IPS-NIHi11 (cell line): Measurements from ENCODE around the gene FCHO2.
A peak's percentile ranks its signal among the peaks of the same experiment; 100 is the strongest.
"Not testable (repeated sequence)": the region's sequence is repeated elsewhere in the genome, so short reads cannot be mapped to it uniquely, and the experiment has no call there.

Source experiments
- DNase-seq: peaks from one replicate; pipeline ENCODE4 v3.0.0; 2012; ENCODE audit warnings: mixed read lengths, low spot score

FCHO2 gene

DNA sequence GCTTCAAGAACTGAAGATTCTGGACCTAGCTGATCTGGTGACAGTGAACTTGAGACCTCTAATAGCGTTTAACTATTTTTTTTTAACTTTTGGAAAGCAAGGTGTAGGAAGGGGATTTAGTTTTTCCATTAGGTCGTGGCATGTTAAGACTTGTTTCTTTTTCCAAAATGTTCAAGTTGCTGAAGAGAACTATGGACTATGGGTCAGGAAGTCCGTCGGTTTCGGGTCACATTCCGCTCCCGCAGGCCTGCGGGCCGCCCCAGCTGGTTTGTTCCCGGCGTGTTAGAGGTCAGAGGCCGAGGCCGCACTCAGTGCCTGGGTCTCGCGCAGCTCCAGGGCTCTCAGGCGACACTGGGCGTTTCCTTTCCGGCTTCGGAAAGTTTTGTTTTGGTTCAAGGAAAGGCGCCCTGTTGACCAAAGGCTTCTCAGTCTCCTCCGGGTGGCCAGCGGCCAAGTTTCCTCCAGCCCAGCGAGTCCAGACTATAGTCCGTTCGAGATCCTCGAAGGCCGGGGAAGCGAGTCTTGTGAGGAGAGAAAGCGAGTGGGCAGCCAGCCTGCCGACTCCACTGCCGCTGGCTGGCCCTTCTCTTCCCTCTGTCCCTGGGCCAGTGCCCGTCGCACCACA is 586 bp upstream of the FCHO2 start:
- DNase-seq = peak; percentile 65

DNA sequence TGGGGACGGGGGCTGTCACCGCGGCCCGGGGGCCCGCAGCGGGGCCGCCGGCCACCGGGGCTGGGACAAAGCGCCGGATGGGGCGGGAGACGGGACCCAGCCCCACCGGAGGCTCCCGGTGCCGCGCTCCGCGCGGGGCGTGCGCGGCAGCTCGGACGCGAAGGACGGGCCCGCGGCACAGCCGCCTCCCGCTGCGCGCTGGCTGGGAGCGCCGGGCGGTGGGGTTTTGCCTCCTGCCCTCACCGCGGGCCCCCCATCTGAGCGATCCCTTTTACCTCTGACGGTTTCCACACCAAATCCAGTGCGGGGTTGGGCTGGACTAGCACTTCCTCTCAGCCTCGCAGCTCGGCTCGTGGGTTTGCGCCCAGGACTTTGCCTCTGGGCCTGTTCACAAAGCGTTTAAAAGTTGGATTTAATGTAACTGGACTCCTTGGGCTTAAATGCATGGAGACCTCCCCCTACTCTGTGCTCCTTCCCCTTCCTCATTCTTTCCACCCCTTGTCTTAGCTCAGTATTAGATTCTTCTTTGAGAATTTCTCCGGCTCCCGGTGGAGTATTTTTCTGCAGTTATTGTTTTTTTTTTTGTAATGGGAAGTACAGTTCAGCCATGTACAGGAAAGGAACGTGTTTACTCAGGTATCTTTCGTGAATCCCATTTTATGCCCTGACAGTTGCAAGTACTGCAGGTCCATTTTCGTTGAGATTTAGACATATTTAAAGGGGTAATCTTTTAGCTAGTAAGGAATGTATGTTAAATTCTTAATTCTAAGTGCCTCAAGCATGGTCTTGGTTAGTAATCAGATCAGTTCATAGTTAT is 691 bp downstream of the FCHO2 start:
- DNase-seq = peak; percentile 77

DNA sequence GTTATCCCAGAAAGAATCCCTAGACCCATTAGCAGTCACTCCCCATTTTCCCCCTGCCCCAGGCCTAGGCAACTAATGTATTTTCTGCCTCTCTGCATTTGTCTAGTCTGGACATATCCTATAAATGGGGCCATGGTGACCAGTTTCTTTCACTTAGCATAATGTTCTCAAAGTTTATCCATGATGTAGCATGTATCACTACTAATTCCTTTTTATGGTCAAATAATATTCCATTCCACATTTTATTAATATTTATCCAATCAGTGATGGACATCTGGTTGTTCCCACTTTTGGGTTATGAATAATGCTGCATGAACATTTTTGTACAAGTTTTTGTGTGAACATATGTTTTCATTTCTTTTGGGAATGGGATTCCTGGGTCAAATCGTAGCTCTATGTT is 1.5 kb downstream of the FCHO2 start:
- no peak for DNase-seq

DNA sequence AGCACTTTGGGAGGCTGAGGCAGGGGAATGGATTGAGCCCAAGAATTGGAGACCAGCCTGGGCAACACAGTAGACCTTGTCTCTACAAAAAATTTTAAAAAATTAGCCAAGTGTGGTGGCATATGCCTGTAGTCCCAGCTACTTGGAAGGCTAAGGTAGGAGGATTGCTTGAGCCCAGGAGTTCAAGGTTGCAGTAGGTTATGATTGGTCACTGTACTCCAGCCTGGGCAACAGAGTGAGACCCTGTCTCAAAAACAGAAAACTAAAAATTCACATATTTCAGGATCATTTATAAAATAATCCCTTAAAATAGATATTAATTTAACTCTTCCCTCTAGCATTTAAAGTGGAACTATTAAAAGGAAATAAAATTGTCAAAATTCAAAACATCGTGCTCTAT is 3.4 kb downstream of the FCHO2 start:
- DNase-seq = no peak

DNA sequence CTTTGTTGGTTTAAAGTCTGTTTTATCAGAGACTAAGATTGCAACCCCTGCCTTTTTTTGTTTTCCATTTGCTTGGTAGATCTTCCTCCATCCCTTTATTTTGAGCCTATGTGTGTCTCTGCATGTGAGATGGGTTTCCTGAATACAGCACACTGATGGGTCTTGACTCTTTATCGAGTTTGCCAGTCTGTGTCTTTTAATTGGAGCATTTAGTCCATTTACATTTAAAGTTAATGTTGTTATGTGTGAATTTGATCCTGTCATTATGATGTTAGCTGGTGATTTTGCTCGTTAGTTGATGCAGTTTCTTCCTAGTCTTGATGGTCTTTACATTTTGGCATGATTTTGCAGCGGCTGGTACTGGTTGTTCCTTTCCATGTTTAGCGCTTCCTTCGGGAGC is 18.6 kb downstream of the FCHO2 start:
- DNase-seq = not testable (repeated sequence)

DNA sequence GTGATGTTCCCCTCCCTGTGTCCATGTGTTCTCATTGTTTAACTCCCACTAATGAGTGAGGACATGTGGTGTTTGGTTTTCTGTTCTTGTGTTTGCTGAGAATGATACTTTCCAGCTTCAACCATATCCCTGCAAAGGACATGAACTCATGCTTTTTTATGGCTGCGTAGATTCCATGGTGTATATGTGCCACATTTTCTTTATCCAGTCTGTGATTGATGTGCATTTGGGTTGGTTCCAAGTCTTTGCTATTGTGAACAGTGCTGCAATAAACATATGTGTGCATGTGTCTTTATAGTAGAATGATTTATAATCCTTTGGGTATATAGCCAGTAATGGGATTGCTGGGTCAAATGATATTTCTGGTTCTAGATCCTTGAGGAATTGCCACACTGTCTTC is 21.0 kb downstream of the FCHO2 start:
- not testable (repeated sequence) for DNase-seq

GRCh38 chr5:72985719-72986118 is 29.9 kb downstream of the FCHO2 start:
- DNase-seq = no peak

GRCh38 chr5:72988769-72989168 is 32.9 kb downstream of the FCHO2 start:
- DNase-seq = no peak

DNA sequence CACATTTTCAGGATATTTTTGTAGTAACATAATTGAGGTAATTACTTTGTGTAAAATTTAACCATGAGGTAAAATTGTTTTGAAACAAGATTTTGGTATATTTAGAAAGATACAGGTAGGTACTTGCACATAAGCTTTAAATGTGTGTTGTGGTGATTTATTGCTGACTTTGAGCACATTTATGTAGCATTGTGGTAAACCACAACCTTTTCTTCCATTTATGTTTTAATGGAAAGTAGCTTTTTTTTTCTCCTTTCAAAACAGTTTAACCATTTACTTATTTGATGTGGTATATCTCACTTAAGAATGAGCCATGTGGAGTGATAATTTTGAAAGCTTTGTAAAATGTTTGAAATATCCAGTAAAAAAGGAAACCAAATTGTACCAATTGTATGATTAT is 35.6 kb downstream of the FCHO2 start:
- no peak for DNase-seq

GRCh38 chr5:72994578-72994977 is 38.7 kb downstream of the FCHO2 start:
- no peak for DNase-seq

DNA sequence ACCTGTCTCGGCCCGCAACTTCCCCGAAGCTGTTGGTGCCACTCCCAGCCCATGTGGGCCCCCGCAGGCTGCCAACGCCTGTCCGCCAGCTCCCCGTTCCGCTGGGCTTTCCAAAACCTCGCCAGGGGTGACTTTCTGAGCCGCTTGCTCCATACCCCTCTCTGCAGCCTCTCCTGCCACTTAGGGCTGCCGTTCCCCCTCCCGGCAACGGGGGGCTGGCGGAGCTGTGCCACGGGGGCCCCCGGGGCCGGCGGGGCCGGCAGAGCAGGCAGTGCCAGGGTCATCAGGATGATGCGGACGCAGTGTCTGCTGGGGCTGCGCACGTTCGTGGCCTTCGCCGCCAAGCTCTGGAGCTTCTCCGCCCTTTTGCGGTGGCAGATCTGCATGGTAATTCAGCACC is 40.8 kb downstream of the FCHO2 start:
- DNase-seq = no peak

- DNase-seq = no peak
These were observed 44.1 kb downstream of the FCHO2 start for GRCh38 chr5:72999916-73000315.

DNA sequence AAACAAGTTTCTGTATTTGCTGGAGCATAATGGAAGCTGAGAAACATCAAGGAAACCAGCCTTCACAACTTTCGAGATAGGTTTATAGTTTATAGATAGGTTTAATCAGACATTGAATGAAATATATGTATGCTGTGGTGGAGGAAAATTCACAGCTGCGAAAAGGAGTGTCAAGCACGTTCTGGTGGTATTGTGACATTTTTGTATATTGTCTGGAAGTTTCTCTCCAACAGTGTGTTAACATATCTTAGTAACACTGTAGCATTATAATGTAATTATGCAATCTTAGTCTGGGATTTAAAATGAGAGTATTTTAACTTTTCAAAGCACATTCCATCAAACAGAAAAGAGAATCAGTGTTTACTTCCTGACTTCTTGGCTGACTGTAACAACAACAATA is 50.0 kb downstream of the FCHO2 start:
- DNase-seq = no peak

DNA sequence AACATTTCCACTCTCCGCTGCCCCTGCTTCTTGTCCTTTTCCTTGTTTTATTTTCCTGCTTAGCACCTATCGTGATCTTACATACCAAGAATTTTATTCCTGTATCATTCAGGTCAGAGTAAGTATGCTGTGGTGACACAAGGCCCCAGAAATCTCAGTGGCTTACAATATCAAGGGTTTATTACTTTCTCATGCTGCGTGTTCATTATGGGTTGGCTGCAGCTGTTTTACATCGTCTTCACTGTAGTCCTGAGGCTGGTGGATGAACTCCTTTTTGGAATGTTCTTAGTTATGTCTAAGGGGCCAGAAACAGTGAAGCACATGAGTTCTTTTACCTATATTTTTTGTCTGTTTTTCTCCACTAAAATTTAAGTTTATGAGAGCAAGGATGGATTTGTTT is 51.2 kb downstream of the FCHO2 start:
- no peak for DNase-seq

GRCh38 chr5:73008831-73009230 is 53.0 kb downstream of the FCHO2 start:
- no peak for DNase-seq

DNA sequence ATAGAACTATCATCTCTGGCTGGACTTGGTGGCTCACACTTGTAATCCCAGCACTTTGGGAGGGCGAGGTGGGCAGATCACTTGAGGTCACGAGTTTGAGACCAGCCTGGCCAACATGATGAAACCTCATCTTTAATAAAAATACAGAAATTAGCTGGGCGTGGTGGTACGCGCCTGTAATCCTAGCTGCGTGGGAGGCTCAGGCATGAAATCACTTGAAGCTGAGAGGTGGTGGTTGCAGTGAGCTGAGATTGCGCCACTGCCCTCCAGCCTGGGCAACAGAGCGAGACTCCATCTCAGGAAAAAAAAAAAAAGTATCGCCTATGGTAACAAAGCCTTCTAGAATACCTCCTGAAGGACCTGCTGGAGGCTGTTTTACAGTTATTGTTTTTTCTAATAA is 55.8 kb downstream of the FCHO2 start:
- DNase-seq = not testable (repeated sequence)

- no peak for DNase-seq
These were observed 63.1 kb downstream of the FCHO2 start for GRCh38 chr5:73018892-73019291.

DNA sequence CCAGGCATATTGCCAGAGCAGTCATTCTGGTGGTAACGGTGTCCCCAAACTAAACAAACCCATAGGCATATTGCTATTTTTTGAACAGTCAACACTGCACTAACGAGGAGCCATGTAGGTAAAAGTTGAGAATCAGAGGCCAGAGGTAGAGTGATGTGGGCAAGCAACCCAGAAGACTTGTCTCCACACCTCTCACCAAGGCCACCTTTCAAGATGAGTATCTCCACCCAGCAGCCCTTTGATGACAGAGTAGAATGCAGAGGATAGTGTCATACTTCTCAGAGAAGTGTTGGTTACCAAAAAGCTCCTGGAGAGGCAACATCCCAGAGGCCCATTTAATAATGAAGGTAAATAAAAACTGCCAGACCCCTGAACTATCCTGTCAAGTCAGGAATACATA is 63.9 kb downstream of the FCHO2 start:
- no peak for DNase-seq

DNA sequence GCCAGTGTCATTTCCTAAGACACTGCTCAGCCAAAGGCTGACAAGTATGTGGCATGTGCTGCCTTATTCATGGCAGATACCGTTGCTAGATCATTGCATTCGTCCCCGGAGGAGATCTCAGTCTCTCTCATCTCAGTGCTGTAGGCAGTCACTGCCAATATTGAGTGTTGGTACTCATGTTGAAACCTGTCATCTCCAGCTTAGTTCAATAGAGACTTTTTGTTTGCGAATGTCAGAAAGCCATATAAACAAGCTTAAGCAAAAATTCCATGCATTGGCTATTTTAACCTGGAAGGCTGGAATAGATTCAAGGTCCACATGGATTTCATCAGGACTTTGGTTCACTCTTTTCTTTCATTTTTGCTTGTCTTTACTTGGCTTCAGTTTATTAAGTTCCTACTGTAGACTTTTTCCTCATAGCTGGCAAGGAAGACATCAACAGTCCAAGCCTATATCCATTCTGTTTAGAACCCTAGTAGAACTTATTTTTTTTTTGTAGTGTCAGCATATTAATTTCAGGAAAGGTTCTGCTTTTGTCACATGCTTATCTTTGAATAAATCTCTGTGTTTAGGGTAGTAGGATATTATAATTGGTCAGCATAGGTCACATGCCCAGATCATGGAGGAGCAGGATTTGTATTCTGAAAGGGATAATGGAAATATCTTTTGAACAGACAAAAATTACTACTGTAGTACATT is 66.8 kb downstream of the FCHO2 start:
- no peak for DNase-seq

- DNase-seq = not testable (repeated sequence)
These were observed 69.2 kb downstream of the FCHO2 start for GRCh38 chr5:73024946-73025544.

GRCh38 chr5:73027361-73027760 is 71.5 kb downstream of the FCHO2 start:
- DNase-seq = no peak

DNA sequence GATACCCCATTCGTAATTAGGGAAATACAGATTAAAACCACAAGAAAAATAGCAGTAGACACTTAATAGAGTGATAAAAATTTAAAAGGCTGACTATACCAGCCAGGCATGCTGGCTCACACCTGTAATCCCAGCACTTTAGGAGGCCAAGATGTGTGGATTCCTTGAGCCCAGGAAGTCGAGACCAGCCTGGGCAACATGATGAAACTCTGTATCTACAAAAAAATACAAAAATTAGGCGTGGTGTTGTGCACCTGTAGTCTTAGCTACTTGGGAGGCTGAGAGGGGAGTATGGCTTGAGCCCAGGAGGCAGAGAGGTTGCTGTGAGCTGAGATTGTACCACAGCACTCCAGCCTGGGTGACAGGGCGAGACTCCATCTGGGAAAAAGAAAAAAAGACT is 72.0 kb downstream of the FCHO2 start:
- DNase-seq = no peak
